Urinary bladder (tissue), 4 donors: ENCODE measurements around the gene NTRK1. TPM values are rescaled to one million over a fixed set of nuclear protein-coding genes. Genes with fewer than 3 reads are reported as not detected.

Source experiments
- DNase-seq: peaks from one replicate; pipeline ENCODE4 v3.0.0-alpha.2; 2015; ENCODE audit errors: extremely low spot score
- H3K27ac ChIP-seq: one replicate; pipeline ENCODE4 v1.5.1; 2013; ENCODE audit warnings: low read depth, mild to moderate bottlenecking, moderate library complexity
- H3K36me3 ChIP-seq: one replicate; pipeline ENCODE4 v1.6.1; 2013; ENCODE audit warnings: mild to moderate bottlenecking, moderate library complexity; ENCODE audit not compliant: insufficient read depth
- H3K4me1 ChIP-seq: one replicate; pipeline ENCODE4 v1.6.1; 2013; ENCODE audit warnings: mild to moderate bottlenecking, moderate library complexity; ENCODE audit not compliant: insufficient read depth
- H3K4me3 ChIP-seq: one replicate; pipeline ENCODE4 v1.5.1; 2013; ENCODE audit warnings: low read depth, low read length
- WGBS: extraction: QIAGEN DNeasy Blood & Tissue Kit; methylation state at CpG from one replicate; pipeline ENCODE4 v1.1.7; 2013; 5-methylcytosine and 5-hydroxymethylcytosine counted together
- polyA plus RNA-seq: library from polyadenylated mRNA; stranded (reverse); fragments of 200-250 nt; gene quantifications from one replicate; pipeline ENCODE4 v1.2.3, GENCODE V29; 2013
- total RNA-seq: library from RNA; depleted of rRNA; stranded (reverse); fragments of >200 nt; gene quantifications from one replicate; pipeline ENCODE4 v1.2.3, GENCODE V29; 2014
- donor health status: healthy with polysubstance abuse.
- donor health status: healthy.

NTRK1 gene
- total and polyA plus RNA-seq, 2 donors: 0.37 to 1.0 TPM

DNA sequence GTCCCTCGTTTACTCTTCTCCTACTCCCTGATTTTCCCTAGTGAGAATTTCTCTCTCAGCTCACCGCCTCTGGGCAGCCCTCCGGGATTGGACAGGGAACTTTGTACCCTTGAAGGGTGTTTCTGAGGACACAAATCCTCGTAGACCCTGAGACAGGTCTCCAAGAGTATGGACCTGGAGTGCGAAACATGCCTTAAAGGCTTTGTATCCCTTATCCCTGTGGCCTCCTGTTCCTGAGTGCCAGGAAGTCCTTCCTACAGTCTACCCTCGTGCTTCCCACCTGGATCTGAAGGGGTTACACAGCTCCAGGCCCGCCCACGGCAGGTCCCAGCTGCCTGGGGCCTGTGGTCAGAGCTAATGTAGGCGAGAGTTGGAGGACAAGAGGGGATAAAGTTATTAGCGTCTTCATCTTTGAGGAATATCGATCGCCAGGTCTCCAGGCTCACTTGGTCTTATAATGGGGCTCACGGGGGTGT is 25.3 kb downstream of the NTRK1 start:
- WGBS: 67% methylated on average over 13 of the region's 13 CpGs
- Histone ChIP-seq H3K4me3 (no peak overlapping the region), H3K4me1 (no peaks in the 10 kb centered on the region), H3K36me3 (no peaks in the 10 kb centered on the region), H3K27ac (no peak overlapping the region)
- no peak for DNase-seq

GRCh38 chr1:156886583-156887281 is 26.1 kb downstream of the NTRK1 start:
- Histone ChIP-seq H3K4me1 (no peaks in the 10 kb centered on the region), H3K27ac (no peak overlapping the region), H3K4me3 (no peak overlapping the region), H3K36me3 (no peaks in the 10 kb centered on the region)
- 41% methylated on average over 6 of the region's 6 CpGs for WGBS
- DNase-seq: no peak

GRCh38 chr1:156887317-156887716 is 26.7 kb downstream of the NTRK1 start:
- H3K4me1 ChIP-seq: no peaks in the 10 kb centered on the region
- WGBS: 43% methylated on average over 3 of the region's 3 CpGs

GRCh38 chr1:156887734-156888133 is 27.1 kb downstream of the NTRK1 start:
- no peak overlapping the region for H3K27ac ChIP-seq
- no peak overlapping the region for H3K4me3 ChIP-seq
- no peaks in the 10 kb centered on the region for H3K4me1 ChIP-seq
- no peak for DNase-seq
- H3K36me3 ChIP-seq: no peaks in the 10 kb centered on the region
- WGBS: 36% methylated on average over 6 of the region's 6 CpGs

More at GRCh38 chr1:156887317-156887716, 26.7 kb downstream of the NTRK1 start:
- no peak overlapping the region for H3K4me3 ChIP-seq
- H3K36me3 ChIP-seq: no peaks in the 10 kb centered on the region
- no peak overlapping the region for H3K27ac ChIP-seq
- no peak for DNase-seq

GRCh38 chr1:156889802-156890580 is 29.3 kb downstream of the NTRK1 start:
- H3K4me3 ChIP-seq: no peak overlapping the region
- WGBS: 44% methylated on average over 8 of the region's 8 CpGs
- H3K36me3 ChIP-seq: no peaks in the 10 kb centered on the region
- DNase-seq: peak; percentile 60
- peaks cover 3% of the 10 kb centered on the region for H3K4me1 ChIP-seq
- H3K27ac ChIP-seq: no peak overlapping the region

- Histone ChIP-seq H3K36me3 (no peaks in the 10 kb centered on the region), H3K4me1 (peaks cover 3% of the 10 kb centered on the region), H3K4me3 (no peak overlapping the region), H3K27ac (no peak overlapping the region)
- peak; percentile 66 for DNase-seq
- 8% methylated on average over 48 of the region's 48 CpGs for WGBS
These were observed 31.8 kb downstream of the NTRK1 start for GRCh38 chr1:156892190-156893047.

GRCh38 chr1:156893048-156893953 is 32.6 kb downstream of the NTRK1 start, which contains the start of gene PEAR1:
Gene PEAR1 (plus strand): TSS chr1:156893718. CDS start chr1:156903927, 10,209 bp downstream.
- peak within 1 kb of the TSS; percentile 65 for H3K27ac ChIP-seq
- H3K4me1 ChIP-seq: peaks cover 3% of the 10 kb centered on the region
- WGBS: 13% methylated on average over 60 of the region's 60 CpGs
- no peak for DNase-seq
- H3K36me3 ChIP-seq: no peaks in the 10 kb centered on the region
- H3K4me3 ChIP-seq: peak within 1 kb of the TSS; percentile 43

DNA sequence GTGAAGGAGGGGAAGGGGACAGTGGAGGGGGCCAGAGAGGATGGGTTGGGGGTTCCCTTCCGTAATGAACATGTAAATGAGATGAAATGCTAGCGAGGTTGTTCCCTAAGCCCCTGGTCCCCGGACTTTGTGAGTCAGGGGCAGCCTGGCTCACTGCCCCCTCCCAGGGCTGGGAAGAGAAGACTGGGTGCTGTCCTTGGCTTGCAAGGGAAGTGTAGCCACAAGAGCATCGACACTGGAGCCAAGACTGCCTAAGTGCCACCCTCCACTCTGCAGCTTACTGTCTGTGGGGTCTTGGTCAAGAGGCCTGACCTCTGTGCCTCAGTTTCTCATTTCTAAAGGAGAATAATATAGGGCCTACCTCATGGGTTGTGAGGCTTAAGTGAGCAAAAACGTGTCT is 33.3 kb downstream of the NTRK1 start:
- peak overlapping the region; percentile 43 for H3K4me3 ChIP-seq
- 35% methylated on average over 5 of the region's 5 CpGs for WGBS
- H3K27ac ChIP-seq: peak overlapping the region; percentile 65
- H3K4me1 ChIP-seq: peaks cover 3% of the 10 kb centered on the region
- no peaks in the 10 kb centered on the region for H3K36me3 ChIP-seq
- DNase-seq: no peak

DNA sequence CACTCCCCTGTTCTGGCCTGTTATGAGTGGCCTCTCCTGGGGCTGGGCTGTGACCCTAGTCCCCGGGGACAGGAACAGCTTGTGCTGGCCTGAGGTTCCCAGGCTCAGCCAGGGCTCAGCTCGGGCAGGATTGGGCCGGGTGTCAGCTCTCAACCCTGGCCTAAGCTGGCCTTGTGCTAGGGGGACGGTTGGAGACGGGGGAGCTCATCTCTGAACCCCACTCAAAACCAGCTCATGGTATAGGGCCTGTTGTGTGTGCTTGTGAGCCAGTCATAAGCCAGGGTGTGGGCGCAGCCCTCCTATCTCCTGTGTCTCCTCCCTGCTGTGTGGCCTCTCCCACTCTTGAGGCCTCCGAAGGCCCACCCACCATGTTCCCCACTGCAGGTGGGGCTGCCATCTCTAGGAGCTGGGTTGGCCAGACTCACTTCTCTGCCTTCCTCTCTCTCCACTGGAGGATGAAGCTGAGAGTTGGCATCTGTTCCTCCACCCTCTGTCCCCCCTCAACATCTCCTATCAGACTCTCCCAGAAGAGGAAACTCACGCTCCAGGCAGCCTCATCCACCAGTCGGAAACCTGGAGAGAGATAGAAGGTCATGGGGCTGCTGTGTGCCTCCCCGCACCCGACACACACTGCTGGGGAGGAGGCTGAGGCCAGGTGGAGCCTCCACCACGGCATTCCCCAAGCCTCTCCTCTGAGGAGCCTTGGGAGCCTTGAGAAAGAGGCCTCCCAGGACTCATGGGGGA is 34.2 kb downstream of the NTRK1 start:
- H3K4me1 ChIP-seq: peaks cover 3% of the 10 kb centered on the region
- no peak for DNase-seq
- 54% methylated on average over 12 of the region's 12 CpGs for WGBS

DNA sequence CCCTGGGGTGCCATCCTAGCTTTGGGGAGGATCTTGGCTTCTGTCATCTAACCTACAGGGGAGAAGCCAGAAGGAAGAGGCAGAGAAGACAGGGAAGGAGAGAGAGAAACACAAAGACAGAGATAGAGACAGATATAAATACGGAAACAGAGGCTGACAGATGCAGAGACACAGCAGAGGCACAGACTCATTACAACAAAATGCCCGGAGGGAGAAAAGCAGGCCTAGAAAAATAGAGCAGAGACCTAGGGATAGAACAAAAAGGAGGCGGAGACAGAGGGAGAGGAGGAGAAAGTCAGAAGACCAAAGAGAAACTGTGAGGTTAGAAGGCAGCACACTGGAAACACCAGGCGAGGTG is 34.8 kb downstream of the NTRK1 start:
- WGBS: 74% methylated on average over 4 of the region's 4 CpGs
- Histone ChIP-seq H3K4me3 (no peak overlapping the region), H3K27ac (peak overlapping the region; percentile 25), H3K36me3 (no peaks in the 10 kb centered on the region), H3K4me1 (peaks cover 3% of the 10 kb centered on the region)
- no peak for DNase-seq

More for the DNA sequence above, 34.2 kb downstream of the NTRK1 start:
- H3K27ac ChIP-seq: peak overlapping the region; percentile 25
- H3K4me3 ChIP-seq: no peak overlapping the region
- no peaks in the 10 kb centered on the region for H3K36me3 ChIP-seq

- Histone ChIP-seq H3K4me1 (peaks cover 3% of the 10 kb centered on the region), H3K36me3 (no peaks in the 10 kb centered on the region), H3K27ac (no peak overlapping the region), H3K4me3 (no peak overlapping the region)
- no peak for DNase-seq
- 86% methylated on average over 6 of the region's 6 CpGs for WGBS
These were observed 35.3 kb downstream of the NTRK1 start for GRCh38 chr1:156895927-156896326.

- peaks cover 3% of the 10 kb centered on the region for H3K4me1 ChIP-seq
- no peak overlapping the region for H3K4me3 ChIP-seq
- no peak for DNase-seq
- WGBS: 81% methylated on average over 16 of the region's 16 CpGs
- no peak overlapping the region for H3K27ac ChIP-seq
- H3K36me3 ChIP-seq: no peaks in the 10 kb centered on the region
These were observed 35.9 kb downstream of the NTRK1 start for GRCh38 chr1:156896490-156897033.
